GM21529 (cell line): ENCODE data around the gene TRAP1.
"Not testable (repeated sequence)": the region's sequence is repeated elsewhere in the genome, so short reads cannot be mapped to it uniquely, and the experiment has no call there.

Experiments
- ATAC-seq: cut with Tn5 transposase; IDR thresholded peaks from one replicate; pipeline ENCODE4 v1.9.1; 2021; ENCODE audit not compliant: unreplicated experiment

Gene TRAP1

DNA sequence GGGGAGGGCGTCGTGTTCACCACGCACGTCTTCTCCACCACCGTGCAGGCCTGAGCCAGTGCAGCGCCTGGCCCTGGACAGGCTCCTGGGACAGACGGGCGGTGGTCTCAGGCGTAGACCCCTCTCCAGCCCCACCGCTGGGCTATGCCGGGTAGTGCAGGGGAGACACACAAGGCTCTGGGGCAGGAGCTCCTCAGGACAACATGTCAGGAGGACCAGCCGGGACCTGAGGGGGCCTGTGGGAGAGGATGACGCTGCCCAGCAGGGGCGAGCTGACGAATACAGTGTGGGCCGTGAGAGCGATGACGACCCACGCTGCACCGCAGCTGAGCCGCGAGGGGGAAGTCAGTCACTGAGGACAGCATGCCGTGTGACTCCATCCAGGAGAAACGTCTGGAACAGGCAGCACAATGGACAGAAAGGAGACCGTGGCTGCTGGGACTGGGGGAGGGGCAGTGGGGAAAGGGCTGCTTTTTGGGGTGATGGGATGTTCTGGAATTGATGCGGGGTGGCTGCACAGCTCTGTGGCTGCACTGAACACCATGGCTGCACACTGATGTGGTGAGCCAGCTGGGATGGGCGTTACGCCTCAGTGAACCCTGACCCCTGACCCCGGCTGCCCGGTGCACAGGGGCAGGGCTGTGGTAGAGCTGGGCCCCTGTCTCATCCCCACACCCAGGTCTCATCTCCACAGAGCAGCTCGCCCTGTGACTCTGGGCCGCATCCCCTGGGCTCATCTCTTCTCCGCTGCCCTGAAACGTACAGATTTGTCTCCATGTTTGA lies 42.6 kb downstream of the TRAP1 start:
- ATAC-seq: no peak

DNA sequence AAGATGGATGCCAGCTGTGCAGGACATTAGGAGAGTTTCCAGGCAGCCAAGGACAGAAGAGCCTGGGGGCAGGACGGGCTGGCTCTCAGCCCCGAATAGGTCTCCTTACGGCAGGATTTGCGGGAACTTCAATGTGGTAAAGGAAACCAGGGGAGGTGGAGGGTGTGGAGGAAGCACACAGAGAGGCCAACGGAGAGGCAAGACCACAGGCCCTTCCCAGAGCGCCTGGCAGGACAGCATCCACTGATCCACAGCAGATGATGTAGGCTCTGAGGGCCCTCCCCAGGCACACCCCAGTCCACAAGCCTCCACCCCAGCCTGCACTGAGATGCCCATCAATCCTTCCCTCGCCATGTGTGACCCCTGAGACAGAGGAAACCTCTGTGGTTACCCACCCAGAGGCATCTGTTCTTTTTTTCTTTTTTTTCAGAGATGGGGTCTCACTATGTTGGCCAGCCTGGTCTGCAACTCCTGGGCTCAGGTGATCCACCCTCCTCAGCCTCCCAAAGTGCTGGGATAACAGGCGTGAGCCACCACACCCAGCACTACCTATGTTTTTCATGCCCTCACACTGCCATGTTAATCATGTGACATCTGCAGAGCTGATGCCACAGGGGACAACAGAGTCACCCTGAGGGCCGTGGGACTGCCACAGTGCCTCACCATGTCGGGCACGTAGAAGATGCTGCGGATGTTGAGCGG lies 43.5 kb downstream of the TRAP1 start:
- ATAC-seq: no peak

DNA sequence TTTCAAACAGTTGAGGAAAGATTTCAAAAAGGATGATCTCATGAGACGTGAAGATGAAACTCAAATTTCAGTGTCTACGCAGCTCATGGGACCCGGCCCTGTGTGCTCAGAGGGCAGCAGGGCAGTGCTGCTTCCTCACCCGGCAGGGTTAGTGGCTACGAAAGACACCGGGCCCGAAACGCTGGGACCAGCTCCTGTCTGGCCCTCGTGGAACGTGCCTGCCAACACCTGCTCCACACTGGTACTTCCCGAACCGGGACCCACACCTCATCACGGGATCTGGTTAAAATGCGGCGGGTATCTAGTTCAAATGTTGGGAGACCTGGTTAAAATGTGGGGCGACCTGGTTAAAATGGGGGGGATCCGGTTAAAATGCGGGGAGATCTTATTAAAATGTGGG lies 44.1 kb downstream of the TRAP1 start:
- ATAC-seq: no peak

DNA sequence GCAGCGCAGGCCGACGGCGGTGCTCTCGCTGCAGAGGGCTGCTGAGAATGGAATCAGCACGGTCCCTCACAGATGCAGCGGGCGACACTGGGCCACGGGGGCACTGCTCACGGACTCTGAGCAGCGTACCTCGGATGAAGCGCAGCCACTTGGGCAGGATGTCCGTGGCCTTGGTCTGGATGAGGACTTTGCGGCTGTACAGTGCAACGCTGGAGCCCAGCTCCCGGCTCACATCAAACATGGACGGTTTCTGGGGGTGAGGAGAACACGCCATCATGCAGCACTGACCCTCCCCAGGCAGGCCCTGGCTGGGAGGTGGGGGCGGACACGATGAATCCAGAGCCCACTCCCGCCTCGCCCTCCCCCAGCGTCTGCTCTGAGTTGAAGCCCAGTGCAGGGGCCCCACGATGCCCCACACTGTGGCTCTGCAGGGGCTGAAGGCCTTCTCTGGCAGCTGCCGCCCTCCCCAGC lies 44.7 kb downstream of the TRAP1 start:
- ATAC-seq: no peak

DNA sequence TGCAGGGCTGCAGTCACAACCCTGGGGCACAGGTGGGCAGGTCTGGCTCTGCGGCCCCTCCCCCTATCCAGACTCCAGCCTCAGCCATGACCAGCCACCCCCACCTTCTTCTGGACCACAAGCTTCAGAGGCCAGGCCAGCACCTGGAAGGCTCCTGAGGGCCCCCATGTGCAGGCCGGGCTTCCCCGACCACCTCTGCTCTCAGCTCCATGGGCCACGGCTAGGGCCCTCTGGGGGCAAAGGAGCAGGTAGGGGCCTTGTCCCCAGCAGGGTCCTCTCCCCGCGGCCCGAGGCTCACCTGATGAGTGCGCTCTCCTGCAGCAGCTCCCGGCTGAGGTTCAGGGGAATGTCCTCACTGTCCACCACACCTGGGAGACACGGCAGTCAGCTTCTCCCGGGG lies 45.9 kb downstream of the TRAP1 start:
- no peak for ATAC-seq

DNA sequence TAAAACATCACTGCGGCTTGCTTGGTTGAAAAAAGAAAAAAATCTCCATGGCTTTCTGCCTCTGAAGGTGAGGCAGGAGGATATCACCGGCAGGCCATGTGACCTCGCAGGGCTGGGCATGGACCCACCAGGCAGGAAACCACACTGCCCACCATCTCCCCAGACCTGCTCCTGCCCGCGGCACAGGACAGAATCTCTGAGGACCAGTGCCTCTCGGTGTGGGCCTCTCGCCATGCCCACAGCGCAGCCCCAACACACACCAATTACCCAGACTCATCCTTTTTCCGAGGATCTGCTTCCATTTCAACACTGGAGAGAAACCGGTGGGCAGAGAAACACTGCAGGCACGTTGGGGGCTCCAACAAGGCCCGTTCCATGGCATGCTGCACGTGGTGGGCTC lies 46.6 kb downstream of the TRAP1 start:
- ATAC-seq: no peak

DNA sequence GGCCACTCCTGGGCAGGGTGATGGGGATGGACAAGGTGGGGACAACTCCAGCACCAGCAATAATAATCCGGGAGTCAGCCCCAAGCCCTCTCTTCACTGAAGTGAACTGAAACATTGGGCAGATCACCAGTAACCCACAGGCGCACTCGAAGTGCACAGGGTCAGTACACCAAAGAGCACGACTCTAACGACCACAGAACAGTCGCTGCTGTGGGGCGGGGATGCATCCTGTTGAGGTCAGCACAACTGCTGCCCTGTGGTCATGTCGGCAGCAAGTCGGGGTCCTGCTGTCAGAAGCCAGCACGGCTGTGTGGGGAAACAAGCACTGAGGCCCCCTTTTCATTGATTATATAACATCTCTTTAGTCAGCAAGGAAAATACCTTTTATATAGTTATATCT lies 48.2 kb downstream of the TRAP1 start:
- no peak for ATAC-seq

DNA sequence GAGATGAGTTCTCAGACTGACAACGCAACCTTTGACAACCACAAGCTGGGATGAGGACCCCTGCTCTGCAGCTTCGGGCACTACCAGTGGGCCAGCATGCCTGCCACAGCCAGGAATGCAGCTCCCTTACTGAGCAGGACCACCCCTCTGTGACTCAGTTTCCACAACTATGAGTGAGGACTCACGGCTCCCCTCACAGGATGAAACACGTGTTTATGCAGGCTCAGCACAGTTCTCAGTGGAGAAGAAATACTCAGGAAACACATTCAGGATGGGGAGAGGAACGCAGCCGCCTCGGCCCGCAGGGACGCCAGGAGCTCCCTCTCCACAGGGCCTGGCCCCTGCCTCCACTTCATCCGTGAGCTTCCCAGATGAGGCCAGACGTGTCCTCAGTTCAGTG lies 48.7 kb downstream of the TRAP1 start:
- no peak for ATAC-seq

DNA sequence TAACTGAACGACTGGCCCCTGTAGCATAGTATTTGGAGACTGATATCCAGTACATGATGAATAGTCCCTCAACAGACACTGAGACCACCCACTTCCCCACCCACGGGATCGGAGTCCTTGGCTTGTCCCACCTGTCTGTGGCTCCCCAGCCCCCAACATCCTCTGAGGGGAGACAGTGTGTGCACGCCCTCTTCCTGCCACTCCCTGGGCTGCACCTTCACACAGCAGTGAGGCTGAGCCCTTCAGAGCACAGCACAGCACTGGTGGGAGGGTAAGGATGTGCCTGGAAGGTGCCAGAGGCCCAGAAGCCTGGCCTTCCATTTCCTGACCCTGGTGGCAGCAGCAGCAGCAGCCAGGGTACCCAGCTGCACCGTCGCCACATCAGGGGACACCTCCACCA lies 51.8 kb downstream of the TRAP1 start:
- no peak for ATAC-seq

DNA sequence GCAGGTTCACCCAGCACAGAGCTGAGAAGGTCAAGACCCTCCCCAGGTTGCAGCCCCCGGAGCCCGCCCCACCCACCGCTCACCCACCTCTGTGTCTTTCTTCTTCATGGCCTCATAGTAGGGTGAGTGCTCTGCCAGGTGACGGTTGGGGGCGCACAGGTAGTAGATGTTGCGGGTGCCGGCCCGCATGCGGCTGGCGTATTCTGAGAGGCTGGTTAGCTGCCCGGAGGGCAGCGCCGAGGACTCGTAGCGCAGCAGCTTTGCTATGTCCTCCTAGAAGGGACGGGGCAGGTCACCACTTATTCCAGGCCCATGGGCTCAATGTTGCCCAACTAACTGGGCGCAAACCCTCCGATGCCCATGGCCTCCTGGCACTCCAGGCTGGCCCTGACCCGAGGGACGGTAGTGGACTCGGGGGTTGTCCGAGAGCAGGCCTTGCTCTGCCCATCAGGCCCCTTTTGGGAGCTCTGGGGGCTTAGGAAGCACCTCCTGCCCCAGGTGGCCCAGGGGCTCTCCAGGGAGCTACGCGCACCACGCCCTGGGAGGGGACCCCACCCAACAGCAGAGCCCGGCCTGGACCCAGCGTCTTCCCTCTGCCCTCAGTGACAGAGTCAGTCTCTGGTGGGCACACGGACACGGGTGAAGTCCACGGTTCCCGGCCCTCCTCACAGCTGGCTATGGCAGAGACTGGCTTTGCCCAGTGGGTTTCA lies 53.0 kb downstream of the TRAP1 start:
- ATAC-seq: no peak

DNA sequence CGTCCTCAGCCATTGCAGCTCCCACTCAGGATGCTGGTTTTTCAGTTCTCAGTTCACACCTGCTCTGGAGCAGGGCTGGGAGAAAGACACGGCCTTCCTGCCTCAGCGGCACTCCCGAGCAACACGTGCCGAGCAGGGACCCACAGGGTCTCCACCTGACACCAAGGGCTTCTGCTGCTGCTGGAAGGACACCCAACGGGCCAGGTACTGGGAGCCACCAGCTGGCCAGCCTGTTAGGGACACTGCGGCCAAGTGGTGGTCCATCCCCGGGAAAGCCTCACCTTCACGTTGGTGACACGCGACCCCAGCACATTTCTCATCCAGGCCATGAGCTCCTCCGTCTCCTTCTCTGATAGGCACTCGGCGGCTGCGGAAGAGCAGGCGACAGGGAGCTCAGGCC lies 54.7 kb downstream of the TRAP1 start:
- no peak for ATAC-seq

DNA sequence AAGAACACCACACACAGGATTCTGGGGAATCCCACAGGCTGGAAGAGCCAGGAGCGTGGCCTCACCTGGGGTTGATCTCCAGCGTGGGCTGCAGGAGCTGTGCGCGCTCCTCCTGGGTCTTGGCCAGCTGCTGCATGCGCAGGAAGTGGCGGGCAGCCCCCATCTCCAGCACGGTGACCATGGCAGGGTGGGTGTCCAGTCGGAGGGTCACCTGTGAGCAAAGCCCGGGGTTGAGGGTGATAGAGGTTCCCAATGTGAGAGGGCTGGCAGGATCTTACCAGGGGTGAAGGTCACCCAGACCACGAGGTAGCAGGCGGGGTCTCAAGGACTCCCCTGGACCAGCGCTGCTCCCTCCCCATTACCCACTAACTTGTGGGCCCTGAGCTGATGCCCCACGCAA lies 55.4 kb downstream of the TRAP1 start:
- no peak for ATAC-seq

DNA sequence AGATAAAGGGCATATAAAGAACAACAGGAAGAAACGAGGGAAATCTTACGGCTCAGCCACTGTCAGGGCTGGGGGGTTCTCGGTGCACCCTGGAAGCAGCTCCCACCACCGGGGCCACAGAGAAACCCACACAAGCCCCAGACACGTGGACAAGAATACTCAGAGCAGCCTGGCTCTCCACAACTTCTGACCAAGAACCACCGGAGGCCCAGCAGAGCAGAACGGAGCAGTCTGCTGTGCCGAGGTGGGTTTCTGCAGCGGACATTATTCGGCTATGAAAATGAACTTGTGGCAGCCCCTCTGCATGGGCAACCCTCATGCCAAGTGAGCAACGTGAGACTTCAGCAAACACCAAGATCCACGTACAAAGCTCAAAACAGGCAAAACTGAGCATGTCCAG lies 56.0 kb downstream of the TRAP1 start:
- ATAC-seq: no peak

DNA sequence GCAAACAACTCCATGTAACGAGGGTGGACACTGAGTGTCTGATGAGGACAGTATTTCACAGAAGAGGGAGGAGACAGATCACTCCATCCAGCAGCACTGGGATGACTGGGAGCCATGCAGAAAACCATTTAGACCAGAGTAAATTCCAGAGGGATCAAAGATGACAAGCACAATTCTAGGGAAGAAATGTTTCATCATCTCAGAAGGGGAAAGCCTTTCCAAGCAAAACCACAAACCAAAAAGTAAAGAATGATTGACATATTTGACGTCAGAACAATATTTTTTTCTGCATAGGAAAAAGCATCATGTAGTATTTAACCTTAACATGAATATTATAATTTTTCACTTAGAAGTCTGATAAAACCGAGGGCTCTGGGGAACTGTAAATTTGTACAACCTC lies 58.1 kb downstream of the TRAP1 start:
- no peak for ATAC-seq

DNA sequence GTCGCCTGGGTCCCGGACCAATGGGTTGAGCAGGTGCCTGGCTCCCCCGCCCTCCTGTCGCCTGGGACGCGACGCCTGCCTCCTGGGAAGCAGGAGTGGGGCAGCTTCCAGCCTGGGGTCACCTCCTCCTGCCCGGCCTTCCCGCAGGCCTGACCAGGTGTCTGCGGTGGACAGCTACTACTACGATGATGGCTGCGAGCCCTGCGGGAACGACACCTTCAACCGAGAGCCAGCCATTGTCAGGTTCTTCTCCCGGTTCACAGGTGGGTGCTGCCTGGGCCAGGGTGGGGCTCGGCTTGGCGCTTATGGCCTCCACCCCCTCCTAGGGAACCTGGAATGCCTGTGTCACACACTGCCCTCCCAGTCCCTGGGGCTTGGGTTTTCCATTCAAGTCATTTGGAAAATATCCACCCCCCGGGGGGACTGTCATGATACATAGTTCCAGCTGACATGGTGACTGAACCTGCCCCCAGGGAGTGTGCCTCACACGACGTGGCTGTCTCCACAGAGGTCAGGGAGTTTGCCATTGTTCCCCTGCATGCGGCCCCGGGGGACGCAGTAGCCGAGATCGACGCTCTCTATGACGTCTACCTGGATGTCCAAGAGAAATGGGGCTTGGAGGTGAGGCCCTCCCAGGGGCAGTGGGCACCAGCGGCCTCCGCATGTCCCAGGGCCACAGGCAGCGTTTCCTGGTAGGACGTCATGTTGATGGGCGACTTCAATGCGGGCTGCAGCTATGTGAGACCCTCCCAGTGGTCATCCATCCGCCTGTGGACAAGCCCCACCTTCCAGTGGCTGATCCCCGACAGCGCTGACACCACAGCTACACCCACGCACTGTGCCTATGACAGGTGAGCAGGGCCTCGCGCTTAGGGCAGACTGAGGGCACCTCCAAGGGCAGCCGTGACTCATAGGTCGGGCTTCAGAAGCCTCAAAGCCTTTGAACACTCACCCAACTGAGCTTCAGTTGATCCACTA lies 60.5 kb downstream of the TRAP1 start:
- ATAC-seq: no peak

DNA sequence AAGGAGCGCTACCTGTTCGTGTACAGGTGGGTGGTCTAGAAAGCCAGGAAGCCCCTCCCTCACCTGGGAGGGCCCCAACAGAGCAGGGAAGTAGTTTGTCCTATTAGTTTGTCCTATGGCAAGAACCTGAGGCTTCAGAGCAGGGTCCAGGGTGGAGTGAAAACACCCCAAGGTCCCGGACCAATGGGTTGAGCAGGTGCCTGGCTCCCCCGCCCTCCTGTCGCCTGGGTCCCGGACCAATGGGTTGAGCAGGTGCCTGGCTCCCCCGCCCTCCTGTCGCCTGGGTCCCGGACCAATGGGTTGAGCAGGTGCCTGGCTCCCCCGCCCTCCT lies 61.2 kb downstream of the TRAP1 start:
- ATAC-seq: not testable (repeated sequence)

DNA sequence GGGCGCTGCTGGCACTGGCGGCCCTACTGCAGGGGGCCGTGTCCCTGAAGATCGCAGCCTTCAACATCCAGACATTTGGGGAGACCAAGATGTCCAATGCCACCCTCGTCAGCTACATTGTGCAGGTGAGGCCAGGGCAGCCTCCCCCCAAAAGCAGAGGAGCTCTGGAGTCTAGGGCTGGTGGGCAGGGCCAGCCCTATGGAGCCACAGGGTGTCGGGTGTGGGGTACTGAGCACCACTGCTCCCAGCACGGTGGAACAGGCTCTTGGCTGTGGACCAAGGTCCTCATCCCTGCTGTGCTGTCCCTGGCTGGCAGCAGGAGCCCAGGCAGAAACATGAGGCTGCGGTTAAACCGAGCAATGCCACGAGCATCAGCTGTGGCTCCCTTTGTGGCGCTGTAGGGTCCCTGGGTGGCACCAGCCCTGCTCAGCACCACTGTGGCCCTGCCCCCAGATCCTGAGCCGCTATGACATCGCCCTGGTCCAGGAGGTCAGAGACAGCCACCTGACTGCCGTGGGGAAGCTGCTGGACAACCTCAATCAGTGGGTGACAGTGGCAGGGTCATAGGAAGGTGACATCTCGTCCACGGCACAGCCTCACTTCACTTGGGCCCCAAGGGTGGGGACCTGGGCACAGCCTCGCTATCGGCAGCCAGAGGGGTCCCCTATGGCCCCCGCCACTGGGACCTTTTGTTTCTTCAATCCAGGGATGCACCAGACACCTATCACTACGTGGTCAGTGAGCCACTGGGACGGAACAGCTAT lies 61.7 kb downstream of the TRAP1 start:
- no peak for ATAC-seq

DNA sequence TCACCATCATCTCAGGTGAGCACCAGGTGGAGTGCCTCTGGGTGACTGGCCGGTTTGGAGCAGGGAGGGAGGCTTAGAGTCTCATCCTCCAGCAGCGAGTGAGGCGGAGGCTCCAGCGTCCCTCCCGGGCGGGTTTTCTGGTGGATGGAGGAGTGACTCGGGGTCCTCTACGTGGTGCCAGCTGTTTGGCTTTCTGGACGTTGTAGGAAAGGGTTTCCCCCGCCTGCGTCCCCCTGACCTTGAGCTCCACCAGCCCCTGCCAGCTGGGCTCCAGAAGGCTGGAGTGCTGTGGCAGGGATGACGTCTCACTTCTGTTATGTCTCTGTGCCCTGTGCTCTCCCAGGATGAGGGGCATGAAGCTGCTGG lies 62.3 kb downstream of the TRAP1 start:
- ATAC-seq: no peak

DNA sequence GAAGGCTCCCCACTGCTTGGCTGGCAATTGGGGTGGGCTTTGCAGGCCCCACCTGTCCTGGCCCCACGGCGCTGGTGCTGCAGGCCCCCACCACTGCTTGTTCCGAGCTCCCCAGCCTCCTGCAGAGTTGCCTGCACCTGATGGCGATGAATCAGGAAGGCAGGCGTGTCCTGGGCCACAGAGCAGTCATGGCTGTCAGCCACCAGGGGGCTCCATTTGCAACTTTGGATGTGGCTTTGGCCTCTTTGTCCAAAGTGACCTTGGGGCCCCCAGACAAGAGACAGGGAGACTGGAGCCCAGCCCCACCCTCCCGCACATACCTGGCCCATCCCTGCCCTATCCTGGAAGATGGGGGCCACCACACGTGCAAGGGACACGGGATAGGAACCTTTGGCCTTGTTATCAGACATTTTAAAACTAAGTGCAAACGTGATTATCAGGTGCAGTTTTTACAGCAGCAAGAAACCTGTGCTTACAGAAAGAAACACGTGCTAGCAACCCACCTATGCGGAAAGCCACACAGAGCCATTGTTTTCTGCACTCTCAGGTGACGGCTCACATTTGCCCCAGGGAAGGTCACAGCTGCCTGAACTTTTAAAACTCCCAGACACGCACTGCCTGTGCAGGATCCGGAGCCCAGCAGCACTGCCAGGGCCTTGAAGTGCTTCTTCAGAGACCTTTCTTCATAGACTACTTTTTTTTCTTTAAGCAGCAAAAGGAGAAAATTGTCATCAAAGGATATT lies 62.9 kb downstream of the TRAP1 start, which contains the start of gene DNASE1:
Gene DNASE1, plus strand, starts transcription at position 443 of the 743 bp plus-strand sequence. CDS start 683 bp downstream, outside the sequence.
- no peak for ATAC-seq
